ENCODE data around the gene C14orf93. TPM values are rescaled to one million over a fixed set of nuclear protein-coding genes. Genes with fewer than 3 reads are reported as not detected.

The C14orf93 gene, protein sequence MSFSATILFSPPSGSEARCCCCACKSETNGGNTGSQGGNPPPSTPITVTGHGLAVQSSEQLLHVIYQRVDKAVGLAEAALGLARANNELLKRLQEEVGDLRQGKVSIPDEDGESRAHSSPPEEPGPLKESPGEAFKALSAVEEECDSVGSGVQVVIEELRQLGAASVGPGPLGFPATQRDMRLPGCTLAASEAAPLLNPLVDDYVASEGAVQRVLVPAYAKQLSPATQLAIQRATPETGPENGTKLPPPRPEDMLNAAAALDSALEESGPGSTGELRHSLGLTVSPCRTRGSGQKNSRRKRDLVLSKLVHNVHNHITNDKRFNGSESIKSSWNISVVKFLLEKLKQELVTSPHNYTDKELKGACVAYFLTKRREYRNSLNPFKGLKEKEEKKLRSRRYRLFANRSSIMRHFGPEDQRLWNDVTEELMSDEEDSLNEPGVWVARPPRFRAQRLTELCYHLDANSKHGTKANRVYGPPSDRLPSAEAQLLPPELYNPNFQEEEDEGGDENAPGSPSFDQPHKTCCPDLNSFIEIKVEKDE
- 4.1 and 4.4 TPM in 2 replicates for total RNA-seq

DNA sequence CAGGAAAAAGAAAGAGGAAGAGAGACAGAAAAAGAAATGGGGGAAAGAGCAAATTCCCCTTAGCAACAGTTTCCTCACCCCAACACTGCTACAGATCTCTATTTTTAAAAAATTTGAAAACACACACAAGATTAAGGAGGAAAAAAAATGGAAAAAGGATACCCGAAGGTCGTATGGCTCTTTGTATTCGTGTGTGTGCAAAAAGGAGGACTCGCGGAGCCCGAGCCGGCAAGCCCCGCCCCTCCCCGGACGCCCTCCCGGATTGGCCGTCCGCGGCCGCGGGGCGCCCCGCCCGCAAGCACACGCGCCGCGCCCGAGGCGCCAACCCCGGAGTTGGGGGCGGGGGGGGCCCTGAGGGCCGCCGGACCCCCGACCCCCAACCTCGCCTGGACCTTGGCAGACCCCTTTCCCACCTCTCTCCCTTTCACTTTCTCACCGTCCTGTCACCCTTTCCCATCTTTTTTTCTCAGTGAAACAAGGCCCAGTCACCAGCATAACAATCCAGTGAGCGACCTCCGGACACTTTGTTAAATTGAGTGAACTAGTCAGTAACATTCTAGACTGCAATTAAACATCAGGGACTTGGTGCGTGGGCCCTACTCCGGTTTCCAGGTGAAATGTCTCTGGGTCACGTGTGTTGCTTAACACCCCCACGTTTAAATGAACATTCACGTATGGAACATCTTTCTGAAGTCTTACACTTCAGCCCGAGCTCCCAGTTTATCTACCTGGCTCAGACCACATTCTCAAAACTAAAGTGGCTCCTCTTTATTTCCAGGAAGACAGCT, at the start of gene C14orf93:
C14orf93 (minus strand) TSS at position 205 of the 788 bp plus-strand sequence. CDS start 11,120 bp downstream, outside the sequence.
- DNase-seq (ENCODE audit: low read depth in 2 of 2): peak in 1 of 2 donors; percentile 60

DNA sequence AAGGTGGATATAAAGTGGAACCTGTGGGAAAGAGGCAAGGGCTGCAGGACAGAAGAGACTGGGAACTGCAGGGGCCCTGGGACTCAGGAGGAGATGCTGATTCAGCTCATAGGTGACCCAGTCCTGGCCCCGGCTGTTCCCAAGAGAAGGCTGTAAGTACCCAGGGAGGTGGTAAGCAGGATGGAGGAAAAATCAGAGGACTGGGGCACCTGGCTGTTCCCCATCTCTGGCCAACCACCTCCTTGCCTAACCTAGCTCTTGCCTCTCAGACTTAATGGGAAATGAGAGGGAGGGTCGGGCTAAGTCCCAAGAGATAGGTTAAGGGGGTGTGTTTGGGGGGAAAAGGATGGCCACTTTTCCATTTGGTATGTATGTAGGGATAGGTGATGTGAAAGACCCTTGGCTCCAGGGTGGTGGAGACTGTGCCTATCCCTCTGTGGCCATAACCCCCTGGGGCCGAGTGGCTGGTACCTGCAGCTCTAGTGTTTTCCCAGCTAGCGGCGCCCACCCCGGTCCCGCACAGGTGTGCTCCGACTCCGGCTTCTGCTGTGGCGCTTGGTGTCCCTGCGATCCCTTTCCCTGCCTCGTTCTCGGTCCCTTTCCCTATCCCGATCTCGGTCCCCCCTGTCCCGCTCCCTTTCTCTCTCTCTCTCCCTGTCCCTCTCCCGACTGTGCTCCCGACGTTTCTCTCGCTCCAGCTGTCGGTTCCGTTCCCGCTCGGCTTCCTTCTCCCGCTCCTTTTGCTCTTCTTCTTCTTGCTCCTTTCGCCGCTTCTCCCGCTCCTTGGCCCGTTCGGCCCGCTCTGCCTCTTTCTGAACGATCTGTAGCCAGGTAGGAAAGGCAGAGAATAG, 48.9 kb upstream of the C14orf93 start:
- no peak for DNase-seq (ENCODE audit: low read depth in 2 of 2)

DNA sequence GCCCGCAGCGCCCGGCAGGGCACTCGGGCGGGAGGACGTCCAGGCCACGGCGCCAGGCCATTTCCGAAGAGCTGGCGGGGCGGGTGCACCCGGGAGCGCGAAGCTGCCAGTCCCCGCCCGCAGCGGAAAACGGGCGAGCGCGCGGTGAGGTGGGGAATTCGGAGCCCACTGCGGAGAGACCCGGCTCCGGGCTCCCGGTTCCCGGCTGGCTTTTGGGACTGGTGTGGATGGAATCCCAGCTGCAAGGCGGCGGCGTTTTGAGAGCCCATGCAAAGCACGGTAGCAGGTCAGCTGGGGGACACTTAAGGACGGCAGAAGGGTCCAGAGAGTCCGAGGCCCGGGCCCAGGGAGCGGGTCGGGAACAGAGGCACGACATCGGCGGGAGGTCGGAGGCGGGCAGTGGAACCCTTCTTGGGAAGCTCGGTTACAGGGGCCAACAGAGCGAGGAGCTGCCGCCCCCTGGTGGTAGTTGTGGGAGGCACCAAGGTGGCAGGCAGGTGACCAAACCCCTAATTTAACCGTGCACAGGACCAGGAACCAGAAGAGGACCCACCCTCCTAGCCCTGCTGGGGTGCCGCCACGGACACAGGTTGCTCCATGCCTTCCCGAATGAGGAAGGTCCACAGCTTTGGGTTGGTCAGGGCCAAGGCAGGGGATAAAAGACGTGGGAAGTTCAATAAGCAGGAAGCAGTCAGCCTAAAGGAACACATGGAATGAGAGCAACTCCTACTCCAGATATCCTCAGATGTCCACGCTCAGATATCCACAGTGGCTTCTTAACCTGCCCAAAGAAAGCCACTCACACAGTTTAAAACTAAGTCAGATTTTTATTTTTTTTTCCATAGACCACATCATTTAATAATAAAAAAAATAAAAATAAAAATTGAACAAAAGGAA, 48.1 kb upstream of the C14orf93 start:
- DNase-seq (ENCODE audit: low read depth in 2 of 2): peak; percentile 49 to 88

DNA sequence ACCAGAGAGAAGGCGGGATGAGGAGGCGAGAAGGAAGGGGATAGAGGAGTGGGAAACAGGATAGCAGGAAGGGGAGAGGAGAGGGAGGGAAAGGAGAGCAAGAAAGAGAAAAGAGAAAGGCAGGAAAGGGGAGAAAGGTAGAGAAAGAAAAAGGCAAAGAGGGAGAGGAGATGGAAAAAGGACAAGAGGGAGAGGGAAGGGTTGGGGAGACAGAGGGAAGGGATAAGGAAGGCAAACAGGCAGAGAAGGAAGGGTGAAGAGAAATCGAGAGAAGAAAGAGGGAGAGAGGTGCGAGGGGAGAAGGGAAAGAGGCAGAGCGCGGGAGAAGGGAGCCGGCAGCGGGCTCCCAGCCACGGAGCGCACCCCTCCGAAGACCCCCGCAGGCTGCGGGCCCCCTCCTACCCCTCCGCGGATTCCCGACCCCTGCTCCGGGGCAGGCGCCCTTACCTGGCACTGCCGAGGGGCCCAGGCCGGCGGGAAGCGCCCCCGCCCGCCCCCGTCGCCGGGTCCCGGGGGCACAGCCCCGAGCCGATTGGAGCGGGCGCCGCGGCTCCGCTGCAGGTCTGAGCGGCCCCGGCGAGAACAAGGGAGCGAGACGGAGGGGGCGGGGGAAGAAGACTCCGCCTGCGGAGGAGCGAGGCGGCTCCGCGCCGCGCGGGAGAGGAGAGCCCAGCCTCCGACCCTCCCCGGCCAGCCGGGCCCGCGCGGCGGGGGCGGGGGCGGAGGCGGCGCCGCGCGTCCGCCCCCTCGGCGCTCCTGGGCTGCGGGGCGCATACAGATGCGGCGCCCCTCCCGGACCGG, 47.2 kb upstream of the C14orf93 start, which contains the start of gene CDH24:
CDH24 (minus strand) TSS at position 565 of the 801 bp plus-strand sequence. CDS start 1,787 bp downstream, outside the sequence.
- peak in 1 of 2 donors; percentile 74 for DNase-seq (ENCODE audit: low read depth in 2 of 2)

DNA sequence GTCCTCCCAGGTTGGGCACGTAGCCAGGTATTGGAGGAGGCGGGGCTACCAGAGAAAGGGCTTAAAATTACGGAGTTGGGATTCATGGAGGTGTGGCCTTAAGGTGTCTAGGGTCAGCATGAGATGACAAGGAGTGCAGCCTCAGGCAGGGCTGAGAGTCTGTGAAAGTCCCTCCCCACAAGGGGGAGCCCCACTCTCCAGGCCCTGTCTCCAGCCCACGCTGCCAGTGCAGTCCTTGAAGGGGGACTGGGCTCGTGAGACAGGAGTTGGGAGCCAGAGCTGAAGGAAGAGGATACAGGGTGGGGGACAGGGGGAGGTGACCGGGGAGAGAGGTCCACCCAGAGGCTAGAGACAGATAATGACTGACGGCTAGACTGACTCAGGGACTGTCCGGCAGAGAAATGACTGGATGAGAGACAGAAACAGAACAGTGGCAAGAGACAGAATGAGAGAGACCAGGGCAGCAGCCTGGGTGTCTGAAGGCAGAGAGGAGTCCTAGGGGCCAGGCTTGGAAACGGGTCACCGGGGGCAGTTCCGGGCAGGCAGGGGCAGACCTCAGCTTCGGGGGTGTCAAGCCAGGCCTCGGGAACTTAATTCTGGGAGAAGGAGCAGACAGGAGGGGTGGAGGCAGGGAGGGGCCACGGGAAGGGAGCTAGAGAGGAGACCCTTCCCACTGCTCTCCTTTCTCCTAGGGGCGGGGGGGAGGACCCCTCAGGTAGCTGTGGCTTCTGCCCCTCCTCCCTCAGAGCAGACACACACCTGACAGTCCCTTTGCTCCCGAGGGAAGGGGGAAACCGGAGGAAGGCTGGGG, 46.4 kb upstream of the C14orf93 start:
- DNase-seq (ENCODE audit: low read depth in 2 of 2): peak in 1 of 2 donors; percentile 74

DNA sequence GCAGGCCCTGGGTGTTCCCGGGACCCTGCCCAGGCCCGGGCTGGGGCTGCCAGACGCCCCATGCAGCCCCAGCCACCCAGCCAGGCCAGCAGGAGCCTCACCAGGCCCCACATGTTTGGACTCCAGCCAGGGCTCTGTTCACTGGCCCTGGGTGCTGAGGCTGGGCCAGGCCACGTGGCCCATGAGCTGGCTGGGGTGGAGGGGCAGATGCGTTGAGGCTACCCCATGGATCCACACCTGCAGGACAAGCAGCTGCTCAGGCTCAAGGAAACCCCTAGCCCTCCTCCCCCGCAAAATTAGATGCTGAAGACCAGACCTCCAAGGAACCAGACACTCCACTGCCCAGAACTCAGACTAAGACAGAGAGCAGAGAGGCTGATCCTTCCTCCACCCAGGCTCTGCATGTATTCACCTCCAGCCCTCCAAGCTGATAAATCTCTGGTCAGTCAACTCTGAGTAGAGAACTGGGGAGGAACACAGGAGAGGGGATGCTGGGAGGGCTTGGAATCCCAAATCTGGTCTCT, 45.7 kb upstream of the C14orf93 start:
- no peak for DNase-seq (ENCODE audit: low read depth in 2 of 2)

DNA sequence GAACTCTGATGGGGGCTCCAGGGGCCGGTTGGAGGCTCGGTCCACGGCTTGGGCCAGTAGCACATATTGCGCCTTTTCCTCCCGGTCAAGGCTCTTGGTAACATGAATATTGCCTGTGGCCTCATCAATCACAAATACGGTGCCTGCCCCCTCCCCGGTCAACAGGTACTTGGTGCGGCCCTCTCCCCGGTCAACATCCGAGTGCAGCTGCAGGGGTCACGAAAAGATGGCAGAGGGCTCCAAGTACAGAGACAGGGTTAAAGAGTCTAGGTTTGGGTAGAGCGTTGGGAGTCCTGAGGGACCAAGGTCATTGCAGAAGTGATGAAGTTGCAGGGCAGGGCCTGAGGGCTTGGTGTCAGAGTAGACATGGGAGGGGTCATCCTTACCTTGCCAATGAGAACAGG, 45.2 kb upstream of the C14orf93 start:
- DNase-seq (ENCODE audit: low read depth in 2 of 2): no peak

DNA sequence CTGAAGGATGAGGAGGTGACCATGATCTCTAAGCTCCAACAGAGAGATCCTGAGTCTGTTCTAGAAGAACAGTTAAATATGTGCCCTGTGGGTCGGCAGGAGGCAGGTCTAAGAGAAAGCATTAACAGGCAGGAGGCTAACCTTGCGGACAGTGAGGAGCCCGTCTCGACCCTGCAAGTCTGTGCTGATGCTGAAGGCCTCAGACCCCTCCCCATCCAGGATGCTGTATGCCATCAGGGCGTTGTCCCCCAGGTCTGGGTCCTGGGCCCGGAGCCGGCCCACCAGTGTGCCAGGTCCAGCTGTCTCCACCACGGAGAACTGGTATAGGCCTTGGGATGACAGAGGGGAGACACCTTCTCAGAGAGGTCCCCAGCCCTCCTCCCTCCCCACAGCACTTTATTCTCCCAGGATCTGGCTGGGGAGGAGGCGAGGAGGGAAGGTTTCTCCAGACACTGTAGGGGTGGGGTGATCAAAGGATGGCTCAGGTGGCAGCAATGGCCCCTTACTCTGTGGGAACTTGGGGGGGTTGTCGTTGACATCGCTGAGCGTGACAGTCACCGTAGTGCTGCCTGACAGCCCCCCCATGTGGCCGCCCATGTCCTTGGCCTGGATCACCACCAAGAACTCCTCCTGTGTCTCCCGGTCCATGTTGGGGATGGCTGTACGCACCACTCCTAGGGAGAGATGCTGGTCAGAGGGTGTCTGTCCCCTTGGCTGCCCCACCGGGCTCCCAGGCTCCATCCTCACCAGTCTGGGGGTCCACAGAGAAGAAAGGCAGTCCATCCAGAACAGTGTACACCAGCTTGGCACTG, 44.3 kb upstream of the C14orf93 start:
- peak in 1 of 2 donors; percentile 55 for DNase-seq (ENCODE audit: low read depth in 2 of 2)

DNA sequence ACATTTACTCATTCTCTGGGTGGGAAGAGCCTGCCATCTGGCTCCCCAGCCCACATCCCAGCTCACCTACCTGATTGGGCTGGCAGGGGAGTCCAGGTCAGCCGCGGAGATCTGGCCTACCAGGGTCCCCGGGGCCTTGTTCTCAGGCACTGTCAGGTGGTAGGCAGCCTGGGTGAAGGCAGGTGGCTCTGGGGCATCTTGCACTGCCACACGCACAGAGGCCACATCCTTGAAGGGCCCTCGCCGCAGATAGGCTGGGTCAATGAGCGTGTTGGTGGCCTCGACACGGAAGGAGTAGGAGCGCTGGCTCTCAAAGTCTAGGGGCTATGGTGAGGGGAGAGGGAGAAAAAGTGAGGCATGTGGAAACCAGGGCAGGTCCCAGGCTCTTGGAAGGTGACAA, 43.5 kb upstream of the C14orf93 start:
- no peak for DNase-seq (ENCODE audit: low read depth in 2 of 2)

DNA sequence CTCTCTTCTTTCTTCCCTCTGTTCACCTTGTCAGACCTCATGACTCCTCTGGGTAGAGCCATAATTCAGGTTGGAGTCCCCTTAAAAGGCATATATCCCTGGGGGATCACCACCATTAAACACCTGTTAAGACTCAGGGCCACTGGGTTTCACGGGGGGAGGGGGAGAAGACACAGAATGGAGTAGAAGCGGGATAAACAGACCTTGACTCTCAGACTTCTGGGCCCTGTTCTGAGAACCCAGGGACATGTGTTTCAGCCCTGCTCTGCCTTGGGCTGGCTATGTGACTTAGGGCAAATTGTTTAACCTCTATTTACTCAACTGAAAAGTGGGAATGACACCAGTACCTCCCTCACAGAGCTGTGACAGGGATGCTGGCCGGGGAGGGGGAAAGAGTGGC, 42.7 kb upstream of the C14orf93 start:
- DNase-seq (ENCODE audit: low read depth in 2 of 2): no peak

DNA sequence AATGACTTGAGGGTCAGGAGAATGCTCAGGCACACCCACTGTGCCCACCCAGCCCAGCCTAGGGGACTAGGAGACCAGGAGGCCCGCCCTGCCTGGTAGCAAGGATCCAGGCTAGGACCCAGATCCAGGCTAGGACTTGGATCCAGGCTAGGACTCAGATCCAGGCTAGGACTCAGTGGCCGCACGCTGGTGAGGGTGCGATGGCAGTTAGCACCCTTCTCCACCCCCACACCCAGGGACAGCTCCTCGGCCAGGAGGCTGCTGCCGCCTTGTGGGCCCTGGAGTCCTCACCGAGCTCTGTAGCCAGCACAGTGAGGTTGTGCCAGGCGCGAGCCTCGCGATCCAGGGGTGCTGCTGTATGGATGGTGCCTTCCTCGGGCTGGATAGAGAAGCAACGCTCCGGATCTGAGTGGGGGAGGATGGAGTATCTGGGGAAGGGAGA, 42.3 kb upstream of the C14orf93 start:
- no peak for DNase-seq (ENCODE audit: low read depth in 2 of 2)

DNA sequence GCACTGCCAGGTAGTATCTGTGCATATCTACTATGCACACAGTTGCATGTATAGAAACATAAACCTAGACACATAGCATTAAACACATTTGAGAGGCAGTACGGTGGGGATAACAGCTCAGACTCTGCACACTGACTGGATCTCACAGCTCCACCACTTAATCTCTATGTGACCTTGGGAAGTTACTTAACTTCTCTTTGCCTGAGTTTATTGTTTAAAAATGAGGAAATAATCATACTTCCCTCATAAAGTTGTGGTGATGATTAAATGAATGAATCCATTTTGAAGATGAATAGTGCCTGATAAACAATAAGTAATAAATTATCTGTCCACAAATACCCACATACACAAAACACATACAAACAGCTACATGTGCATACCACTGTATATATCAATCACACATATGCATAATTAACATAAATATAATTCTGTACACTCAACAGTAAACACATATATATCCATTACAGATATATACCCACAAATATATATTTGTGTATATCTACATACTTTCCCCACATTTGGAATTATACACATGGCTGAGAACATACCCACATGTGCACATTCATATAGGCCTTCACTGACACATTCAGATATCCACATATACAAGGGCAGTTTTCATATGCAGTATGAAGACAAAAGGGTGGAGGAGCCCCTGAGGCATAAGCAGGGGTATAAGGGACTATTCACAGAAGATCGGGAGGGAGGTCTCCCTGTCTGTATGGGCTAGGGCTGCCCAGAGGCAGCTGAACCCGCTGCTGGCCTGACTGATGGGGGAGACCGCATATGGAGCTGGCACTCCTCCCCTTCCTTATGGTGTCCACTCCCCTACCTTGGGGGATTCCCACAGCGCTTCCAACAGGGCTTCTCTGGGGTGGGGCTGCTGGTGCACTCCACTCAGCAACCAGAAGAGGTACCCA, 41.5 kb upstream of the C14orf93 start:
- DNase-seq (ENCODE audit: low read depth in 2 of 2): no peak

DNA sequence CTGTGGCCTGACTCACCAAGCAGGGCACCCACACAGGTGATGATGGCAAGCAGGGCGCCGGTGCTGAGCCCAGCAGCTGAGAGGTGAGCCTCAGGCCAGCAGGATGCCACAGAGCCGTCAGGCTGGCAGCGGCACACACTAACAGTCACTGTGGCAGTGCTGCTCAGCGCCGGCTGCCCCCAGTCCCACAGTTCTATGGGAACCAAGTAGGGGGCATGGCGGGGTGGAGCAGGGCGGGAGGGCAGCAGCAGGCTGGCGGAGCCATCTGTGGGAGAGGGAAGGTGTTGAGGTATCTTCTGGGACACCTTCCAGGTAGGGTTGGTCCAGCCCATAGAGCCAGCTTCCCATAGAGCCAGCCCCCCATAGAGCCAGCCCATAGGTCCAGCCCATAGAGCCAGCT, 39.1 kb upstream of the C14orf93 start:
- no peak for DNase-seq (ENCODE audit: low read depth in 2 of 2)

DNA sequence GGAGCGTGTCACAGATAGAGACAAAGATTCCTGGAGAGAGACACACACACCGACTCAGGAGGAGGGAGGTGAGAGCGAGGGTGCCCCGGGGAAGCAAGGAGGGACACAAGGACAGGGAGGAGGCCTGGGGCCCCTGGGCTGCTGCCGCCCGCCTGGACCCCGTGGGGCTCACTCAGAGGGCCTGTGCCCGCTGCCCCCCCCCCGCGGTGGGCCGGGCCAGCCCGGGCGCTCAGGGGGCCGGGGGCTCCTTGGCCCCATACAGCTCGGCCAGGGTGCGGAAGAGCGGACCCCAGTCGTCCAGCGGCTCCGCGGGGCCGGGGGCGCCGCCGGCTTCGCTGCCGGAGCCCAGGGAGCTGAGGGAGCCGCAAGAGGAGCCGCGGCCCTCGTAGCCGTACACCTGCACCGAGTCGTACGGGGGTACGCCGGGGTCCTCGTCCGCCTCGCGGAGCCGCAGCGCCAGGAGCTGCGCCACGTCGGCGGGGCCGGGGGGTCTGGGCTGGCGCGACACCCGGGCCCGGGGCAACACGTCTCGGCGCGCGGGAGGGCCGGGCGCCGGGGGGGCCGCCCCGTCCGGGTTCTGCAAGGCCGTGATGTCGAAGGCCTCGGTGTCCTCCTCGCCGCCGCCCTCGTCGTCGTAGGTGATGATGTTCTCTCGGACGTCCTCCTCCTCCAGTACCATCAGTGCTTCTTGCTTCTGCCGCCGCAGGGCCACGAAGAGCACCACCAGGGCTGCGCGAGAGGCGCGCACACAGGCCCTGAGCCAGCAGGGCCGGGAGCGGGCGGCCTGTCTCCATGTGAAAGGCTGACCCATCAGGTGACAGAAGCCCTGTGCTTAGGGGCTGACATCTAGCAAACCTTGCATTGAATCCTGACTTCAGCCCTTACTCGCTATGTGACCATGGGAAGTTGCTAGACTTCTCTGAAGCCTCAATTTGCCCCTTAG, 38.1 kb upstream of the C14orf93 start:
- DNase-seq (ENCODE audit: low read depth in 2 of 2): no peak

DNA sequence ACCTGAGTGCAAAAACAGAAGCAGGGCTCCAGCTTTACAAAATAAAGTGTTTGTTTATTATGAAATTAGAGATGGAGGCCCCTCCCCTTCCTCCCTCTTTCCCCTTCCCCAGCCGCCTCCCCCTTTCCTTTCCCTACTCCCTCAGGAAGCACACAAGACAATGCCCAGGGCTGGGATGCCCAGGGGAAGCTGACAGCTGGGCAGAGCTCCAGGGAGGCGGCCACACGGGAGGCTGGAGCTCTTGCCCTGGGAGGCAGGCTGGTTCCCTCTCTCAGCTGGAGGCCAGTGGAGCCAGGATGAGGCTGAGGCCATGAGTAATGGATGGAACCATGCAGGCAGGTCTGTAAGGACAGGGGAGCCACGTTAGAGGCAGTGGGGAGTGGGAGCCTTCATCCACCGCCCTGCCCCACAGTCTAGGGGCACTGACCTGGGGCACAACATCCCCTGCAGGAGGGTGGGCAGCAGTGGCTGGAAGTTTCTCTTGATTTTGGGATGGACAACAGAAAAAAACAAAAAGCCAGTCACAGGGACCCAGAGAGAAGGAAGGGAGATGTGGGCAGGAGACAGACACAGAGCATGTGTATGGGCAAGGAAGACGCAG, 37.2 kb upstream of the C14orf93 start:
- DNase-seq (ENCODE audit: low read depth in 2 of 2): peak in 1 of 2 donors; percentile 82

All from dermis microvascular lymphatic vessel endothelial cell (primary cell).